Hematopoietic multipotent progenitor cell treated with erythropoietin and hydrocortisone succinate and interleukin-3 and kit ligand, for 17 days (in vitro differentiated cells): ENCODE data around the gene POLD2.

Experiments
- DNase-seq: peaks from one replicate; pipeline ENCODE4 v3.0.0-alpha.2; 2015; ENCODE audit warnings: low spot score

The POLD2 gene

DNA sequence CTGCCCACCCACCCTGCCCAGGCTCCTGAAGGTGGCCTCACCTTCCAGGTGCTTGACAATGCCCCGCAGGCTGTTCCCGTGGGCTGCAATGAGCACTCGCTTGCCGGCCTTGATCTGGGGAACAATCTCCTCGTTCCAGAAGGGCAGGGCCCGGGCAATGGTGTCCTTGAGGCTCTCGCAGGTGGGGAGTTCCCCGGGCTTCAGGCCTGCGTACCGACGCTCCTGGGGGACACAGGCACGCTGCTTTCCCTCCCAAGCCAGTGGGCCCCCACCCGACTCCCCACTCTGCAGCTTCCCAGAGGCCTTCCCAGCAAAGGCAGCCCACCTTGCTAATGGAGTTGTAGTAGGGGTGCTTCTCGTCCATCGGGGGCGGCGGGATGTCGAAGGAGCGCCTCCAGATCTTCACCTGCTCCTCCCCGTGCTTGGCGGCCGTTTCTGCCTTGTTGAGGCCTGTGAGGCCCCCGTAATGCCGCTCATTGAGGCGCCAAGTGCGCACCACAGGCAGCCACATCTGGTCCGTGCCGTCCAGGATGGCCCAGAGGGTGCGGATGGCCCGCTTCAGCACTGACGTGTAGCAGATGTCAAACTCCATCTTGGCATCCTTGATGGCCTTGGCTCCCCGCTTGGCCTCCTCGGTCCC lies 58.4 kb downstream of the POLD2 start:
- DNase-seq, result no peak
